H1 (cell line): ENCODE data around the gene INTS1. TPM values are rescaled to one million over a fixed set of nuclear protein-coding genes. Genes with fewer than 3 reads are reported as not detected.

ENCODE experiments used
- CTCF ChIA-PET: fragments of 300-600 bp; sonication (Branson Sonifier 250); formaldehyde crosslinking; loops from one replicate; lab custom pipeline; 2021; ENCODE audit not compliant: partially characterized antibody; lab: Charles Lee
- POLR2A ChIA-PET: fragments of 300-600 bp; sonication (Branson Sonifier 250); formaldehyde crosslinking; loops from one replicate; lab custom pipeline; 2021; ENCODE audit warnings: inconsistent platforms; ENCODE audit not compliant: partially characterized antibody; lab: Charles Lee
- DNase-seq, 2 experiments: peaks; one replicate each; pipeline versions ENCODE4 v3.0.0 to v3.0.0-alpha.2; 2010 to 2022; ENCODE audit warnings: low spot score in 2 of 2, low read depth in 1 of 2, mixed read lengths in 1 of 2
- FAIRE-seq: peaks from 2 replicates; lab custom pipeline; 2011; peaks lifted over from hg19 to GRCh38; lab: Jason Lieb, UNC
- H2AFZ ChIP-seq: 2 replicates; pipeline ENCODE4 v1.8.1; 2012; ENCODE audit warnings: low read length, inconsistent platforms
- H2AK5ac ChIP-seq: 2 replicates; pipeline ENCODE4 v1.6.1; 2013; ENCODE audit warnings: low read depth, low read length
- H2BK120ac ChIP-seq: replicated peaks from 2 replicates; pipeline ENCODE3; 2013; ENCODE audit warnings: low read depth, low read length, inconsistent platforms
- H2BK12ac ChIP-seq: 2 replicates; pipeline ENCODE4 v1.6.1; 2013; ENCODE audit warnings: low read depth, low read length
- H2BK15ac ChIP-seq: 2 replicates; pipeline ENCODE4 v1.6.1; 2013; ENCODE audit warnings: low read length
- H2BK20ac ChIP-seq: 2 replicates; pipeline ENCODE4 v1.6.1; 2013; ENCODE audit warnings: low read length
- H2BK5ac ChIP-seq: 2 replicates; pipeline ENCODE4 v1.6.1; 2013; ENCODE audit warnings: low read depth, low read length
- H3K14ac ChIP-seq: 2 replicates; pipeline ENCODE4 v1.6.1; 2013; ENCODE audit warnings: inconsistent platforms; ENCODE audit not compliant: insufficient read length
- H3K18ac ChIP-seq: 2 replicates; pipeline ENCODE4 v1.6.1; 2013; ENCODE audit warnings: low read length; ENCODE audit errors: extremely low read depth
- H3K23ac ChIP-seq: 2 replicates; pipeline ENCODE4 v1.6.1; 2013; ENCODE audit warnings: inconsistent platforms; ENCODE audit not compliant: insufficient read length
- H3K23me2 ChIP-seq: 2 replicates; pipeline ENCODE4 v1.6.1; 2013; ENCODE audit warnings: low read depth, low read length
- H3K27ac ChIP-seq: 2 replicates; pipeline ENCODE4 v1.6.1; 2011; ENCODE audit warnings: low read depth, low read length, inconsistent platforms
- H3K27me3 ChIP-seq, 4 experiments: replicated peaks in 1 of 4; 1 replicate in 1 of 4; 2 replicates in 3 of 4; pipeline versions ENCODE4 v1.6.1 to v1.8.1; 2011 to 2013; ENCODE audit warnings: low read length in 3 of 4, mild to moderate bottlenecking in 3 of 4, inconsistent platforms in 2 of 4, mixed read lengths in 2 of 4, moderate library complexity in 1 of 4; ENCODE audit not compliant: control insufficient read depth in 3 of 4, insufficient read depth in 3 of 4; ENCODE audit errors: extremely low read depth in 1 of 4
- H3K36me3 ChIP-seq, 4 experiments: 2 replicates each; pipeline versions ENCODE4 v1.6.1 to v1.8.1; 2011 to 2013; ENCODE audit warnings: mild to moderate bottlenecking in 4 of 4, low read length in 3 of 4, moderate library complexity in 2 of 4, control low read depth in 1 of 4, inconsistent platforms in 1 of 4; ENCODE audit not compliant: insufficient read depth in 4 of 4, control insufficient read depth in 2 of 4
- H3K4ac ChIP-seq: replicated peaks from 2 replicates; pipeline ENCODE3; 2013; ENCODE audit warnings: low read length, low read depth, mixed read lengths, inconsistent platforms; ENCODE audit not compliant: insufficient read length
- H3K4me1 ChIP-seq, 4 experiments: replicated peaks in 1 of 4; 1 replicate in 1 of 4; 2 replicates in 3 of 4; pipeline versions ENCODE4 v1.6.1 to v1.8.1; 2011 to 2013; ENCODE audit warnings: low read length in 3 of 4, inconsistent platforms in 2 of 4, mixed read lengths in 1 of 4; ENCODE audit not compliant: insufficient read depth in 4 of 4, control insufficient read depth in 3 of 4
- H3K4me2 ChIP-seq, 2 experiments: 2 replicates each; pipeline versions ENCODE4 v1.6.1 to v1.8.1; 2011 to 2013; ENCODE audit warnings: low read depth in 2 of 2, low read length in 2 of 2, control low read depth in 1 of 2, inconsistent platforms in 1 of 2, mild to moderate bottlenecking in 1 of 2; ENCODE audit not compliant: insufficient read depth in 1 of 2
- H3K4me3 ChIP-seq, 4 experiments: fragments of 200-600, 300-600 bp in 1 of 4; sonication (generic), shearing (Covaris generic), sonication (Bioruptor Twin) in 1 of 4; 2 replicates each; pipeline versions ENCODE4 v1.5.1 to v1.8.1; 2011 to 2016; ENCODE audit warnings: low read length in 4 of 4, low read depth in 3 of 4, control low read depth in 2 of 4, inconsistent platforms in 2 of 4, mild to moderate bottlenecking in 2 of 4, mixed read lengths in 1 of 4, moderate library complexity in 1 of 4; ENCODE audit not compliant: insufficient read depth in 2 of 4; ENCODE audit errors: extremely low read depth in 1 of 4
- H3K56ac ChIP-seq: replicated peaks from 2 replicates; pipeline ENCODE3; 2013; ENCODE audit warnings: low read depth, mild to moderate bottlenecking, mixed read lengths, low read length, inconsistent platforms; ENCODE audit not compliant: insufficient read length
- H3K79me1 ChIP-seq: 2 replicates; pipeline ENCODE4 v1.6.1; 2013; ENCODE audit warnings: low read depth, low read length, control low read depth
- H3K79me2 ChIP-seq, 2 experiments: 2 replicates each; pipeline versions ENCODE4 v1.6.1 to v1.8.1; 2012 to 2013; ENCODE audit warnings: low read length in 2 of 2, mild to moderate bottlenecking in 2 of 2, inconsistent platforms in 1 of 2; ENCODE audit not compliant: insufficient read depth in 2 of 2, control insufficient read depth in 1 of 2
- H3K9ac ChIP-seq, 4 experiments: replicated peaks in 1 of 4; 1 replicate in 1 of 4; 2 replicates in 3 of 4; pipeline versions ENCODE4 v1.6.1 to v1.8.1; 2011 to 2013; ENCODE audit warnings: low read depth in 3 of 4, low read length in 3 of 4, control low read depth in 2 of 4, mild to moderate bottlenecking in 2 of 4, moderate library complexity in 2 of 4, inconsistent platforms in 1 of 4; ENCODE audit errors: extremely low read depth in 1 of 4
- H3K9me3 ChIP-seq, 2 experiments: 2 replicates each; pipeline versions ENCODE4 v1.6.1 to v1.8.1; 2012 to 2013; ENCODE audit warnings: mild to moderate bottlenecking in 2 of 2, moderate library complexity in 2 of 2, control low read depth in 1 of 2, inconsistent platforms in 1 of 2, low read depth in 1 of 2, low read length in 1 of 2, mixed read lengths in 1 of 2; ENCODE audit not compliant: insufficient read depth in 2 of 2
- H4K20me1 ChIP-seq, 2 experiments: replicated peaks in 1 of 2; 2 replicates each; pipeline versions ENCODE3 to v1.8.1; 2011 to 2013; ENCODE audit warnings: inconsistent platforms in 2 of 2, low read length in 2 of 2, mild to moderate bottlenecking in 1 of 2; ENCODE audit not compliant: insufficient read depth in 2 of 2, control insufficient read depth in 1 of 2
- H4K5ac ChIP-seq: 2 replicates; pipeline ENCODE4 v1.6.1; 2013; ENCODE audit warnings: low read length, low read depth, mixed read lengths, inconsistent platforms; ENCODE audit not compliant: insufficient read length
- H4K8ac ChIP-seq: 2 replicates; pipeline ENCODE4 v1.8.0; 2013; ENCODE audit warnings: mild to moderate bottlenecking, moderate library complexity, low read length, inconsistent platforms; ENCODE audit not compliant: insufficient read depth; ENCODE audit errors: extremely low read depth
- H4K91ac ChIP-seq: replicated peaks from 2 replicates; pipeline ENCODE3; 2013; ENCODE audit warnings: low read length, mixed read lengths, inconsistent platforms; ENCODE audit not compliant: insufficient read length
- BRCA1 ChIP-seq: IDR thresholded peaks from 2 replicates; pipeline ENCODE4 v1.6.1; 2012; ENCODE audit warnings: low read depth, low read length, improper control_type of control experiment
- WGBS, 2 experiments: shearing (Covaris generic) in 1 of 2; methylation state at CpG; one replicate each; pipeline versions ENCODE4 v1.1.6 to v1.1.7; 2013 to 2015; ENCODE audit warnings: low lambda C conversion rate in 2 of 2, mixed read lengths in 2 of 2, inconsistent platforms in 1 of 2, low coverage in 1 of 2, missing lambda C conversion rate in 1 of 2; ENCODE audit not compliant: insufficient replicate concordance in 2 of 2, insufficient coverage in 1 of 2, insufficient read length in 1 of 2; ENCODE audit errors: extremely low coverage in 1 of 2, missing lambda C conversion rate in 1 of 2; 5-methylcytosine and 5-hydroxymethylcytosine counted together
- polyA plus RNA-seq, 7 experiments: library from polyadenylated mRNA; depleted of rRNA in 3 of 7; stranded (reverse) in 5 of 7; unstranded in 2 of 7; fragments of >200 nt in 5 of 7; fragments of 200-250 nt in 2 of 7; gene quantifications; 1 replicate in 5 of 7; 2 replicates in 1 of 7; 4 replicates in 1 of 7; pipeline versions ENCODE4 v1.2.1 to v1.2.3, GENCODE V29; 2011 to 2013; ENCODE audit warnings: missing spikeins in 2 of 7, mixed read lengths in 2 of 7
- total RNA-seq: library from RNA; stranded (reverse); fragmentation: NEBNext Ultra II Directional; extraction: Animal tissue kit (Norgen Biotek cat#: 25700); gene quantifications from 2 replicates; pipeline ENCODE4 v1.2.1, GENCODE V29; 2021

The INTS1 gene
- total and polyA plus RNA-seq, 2 of the 8 experiments (the other 6 are each of a cell fraction or from before 2014, with no cell fraction given): 76.9 to 104 TPM

- Histone ChIP-seq H3K27ac (no peak overlapping the region), H3K79me1 (peaks cover 6% of the 10 kb centered on the region; the same call in 1 of the 2 replicates), H4K8ac (no peak overlapping the region), H3K4ac (no peak overlapping the region), H3K23ac (no peak overlapping the region), H3K4me3 (no peak overlapping the region), H2BK120ac (no peak overlapping the region), H3K9ac (no peak overlapping the region), H3K56ac (no peak overlapping the region), H3K79me2 (peaks cover 0 to 18% of the 10 kb centered on the region in 2 experiments; a peak in 2 of 4 replicates), H2BK12ac (no peak overlapping the region), H3K14ac (no peak overlapping the region), H3K36me3 (peaks cover 0 to 17% (median 0%) of the 10 kb centered on the region in 4 experiments; a peak in 4 of 8 replicates), H2AK5ac (no peak overlapping the region), H3K9me3 (no peaks in the 10 kb centered on the region), H4K91ac (no peak overlapping the region), H4K20me1 (peaks cover 3 to 12% of the 10 kb centered on the region in 2 experiments), H2BK15ac (no peak overlapping the region), H3K18ac (no peak overlapping the region), H2BK20ac (no peak overlapping the region), H3K23me2 (no peaks in the 10 kb centered on the region), H2AFZ (no peak overlapping the region), H3K4me2 (no peak overlapping the region), H3K27me3 (no peaks in the 10 kb centered on the region), H3K4me1 (peaks cover 4 to 12% (median 10%) of the 10 kb centered on the region in 4 experiments; a peak in 6 of 7 replicates), H4K5ac (no peak overlapping the region), H2BK5ac (no peak overlapping the region)
- ChIA-PET CTCF (interaction anchor here (0.8 to 1.0 kb wide), 2 partner anchors 11 to 56 kb away, joined by 3 read pairs; no protein-coding TSS in a partner anchor), POLR2A (interaction anchor here (2.6 to 4.9 kb wide), 2 partner anchors 8 to 12 kb away, joined by 7 to 26 read pairs; no protein-coding TSS in a partner anchor)
- DNase-seq (no peak), FAIRE-seq (no peak)
- 91% methylated on average over 33 of the region's 33 CpGs; no CpG with 5 or more reads in 1 of the 2 experiments for WGBS, 2 experiments
- no peak for TF ChIP-seq BRCA1
These were observed 37.4 kb upstream of the INTS1 start for GRCh38 chr7:1541431-1542162.
